ENCODE data around the gene TBX5.

- TF ChIP-seq, protein P1, sequence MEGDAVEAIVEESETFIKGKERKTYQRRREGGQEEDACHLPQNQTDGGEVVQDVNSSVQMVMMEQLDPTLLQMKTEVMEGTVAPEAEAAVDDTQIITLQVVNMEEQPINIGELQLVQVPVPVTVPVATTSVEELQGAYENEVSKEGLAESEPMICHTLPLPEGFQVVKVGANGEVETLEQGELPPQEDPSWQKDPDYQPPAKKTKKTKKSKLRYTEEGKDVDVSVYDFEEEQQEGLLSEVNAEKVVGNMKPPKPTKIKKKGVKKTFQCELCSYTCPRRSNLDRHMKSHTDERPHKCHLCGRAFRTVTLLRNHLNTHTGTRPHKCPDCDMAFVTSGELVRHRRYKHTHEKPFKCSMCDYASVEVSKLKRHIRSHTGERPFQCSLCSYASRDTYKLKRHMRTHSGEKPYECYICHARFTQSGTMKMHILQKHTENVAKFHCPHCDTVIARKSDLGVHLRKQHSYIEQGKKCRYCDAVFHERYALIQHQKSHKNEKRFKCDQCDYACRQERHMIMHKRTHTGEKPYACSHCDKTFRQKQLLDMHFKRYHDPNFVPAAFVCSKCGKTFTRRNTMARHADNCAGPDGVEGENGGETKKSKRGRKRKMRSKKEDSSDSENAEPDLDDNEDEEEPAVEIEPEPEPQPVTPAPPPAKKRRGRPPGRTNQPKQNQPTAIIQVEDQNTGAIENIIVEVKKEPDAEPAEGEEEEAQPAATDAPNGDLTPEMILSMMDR (conservative IDR thresholded peaks at IDR 0.05; ENCODE audit: low read depth, low read length), result no peak
- TF ChIP-seq MXI1 (IDR thresholded peaks at IDR 0.05; ENCODE audit: borderline replicate concordance, low read depth, low read length), result peak; percentile 26; the same call in 1 of the 2 replicates
- peak; percentile 36; the same call in 1 of the 2 replicates for TF ChIP-seq CHD1 (IDR thresholded peaks at IDR 0.05; ENCODE audit: low read depth, low read length)
- TF ChIP-seq POLR2A (IDR thresholded peaks at IDR 0.05; ENCODE audit: low read depth, low read length), result peak; percentile 81
- TF ChIP-seq RAD21 (IDR thresholded peaks at IDR 0.05; ENCODE audit: low read length), result no peak
- TF ChIP-seq SMC3 (IDR thresholded peaks at IDR 0.05; ENCODE audit: low read depth, low read length), result no peak
Observed at GRCh38 chr12:114407842-114408411, 2.0 kb upstream of the TBX5 start.
